ENCODE measurements around the gene GRIK1.

GRIK1 gene

DNA sequence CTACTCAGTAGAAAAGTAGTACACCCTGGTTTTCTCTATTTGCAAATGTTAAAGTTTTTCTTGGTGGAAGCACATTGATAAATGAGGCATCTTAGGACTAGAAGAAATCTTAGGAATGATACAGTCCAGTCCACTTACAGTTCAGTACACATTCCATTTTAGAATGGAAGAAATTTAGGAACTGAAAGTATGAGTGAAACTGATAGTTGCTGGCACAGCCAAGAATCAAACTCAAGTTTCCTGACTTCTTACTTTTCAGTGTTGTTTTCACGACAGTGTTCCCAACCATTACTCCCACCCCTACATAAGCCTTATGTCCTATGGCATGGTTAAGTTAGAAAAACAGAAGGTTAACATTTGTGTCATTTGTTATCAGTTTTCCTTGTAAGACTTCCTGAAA lies 382.6 kb downstream of the GRIK1 start:
- Histone ChIP-seq H3K27me3 (ENCODE audit: control insufficient read depth in 1 of 2, insufficient read depth in 1 of 2, low read length in 2 of 2) (no peaks in the 10 kb centered on the region), H3K4ac (ENCODE audit: low read depth in 1 of 2, low read length in 2 of 2) (no peak overlapping the region), H3K18ac (ENCODE audit: low read depth in 1 of 2, low read length in 2 of 2) (no peak overlapping the region), H3K36me3 (ENCODE audit: control insufficient read depth in 1 of 2, insufficient read depth in 2 of 2, low read depth in 1 of 2, low read length in 2 of 2) (no peaks in the 10 kb centered on the region), H3K23ac (ENCODE audit: low read length in 2 of 2) (no peak overlapping the region), H2AK5ac (ENCODE audit: low read length, severe bottlenecking) (no peak overlapping the region), H3K4me3 (ENCODE audit: insufficient read depth in 1 of 2, low read depth in 1 of 2, low read length in 2 of 2) (no peak overlapping the region), H3K9ac (ENCODE audit: low read length) (no peak overlapping the region), H2AFZ (ENCODE audit: low read depth, low read length) (no peak overlapping the region), H2BK15ac (ENCODE audit: low read depth, poor library complexity, severe bottlenecking) (no peak overlapping the region), H3K79me1 (replicated peaks; ENCODE audit: low read length, poor library complexity, severe bottlenecking) (no peaks in the 10 kb centered on the region), H3K14ac (ENCODE audit: low read length in 2 of 2) (no peak overlapping the region), H3K27ac (ENCODE audit: low read length, poor library complexity, severe bottlenecking) (no peak overlapping the region), H3K4me2 (ENCODE audit: low read length, poor library complexity, severe bottlenecking) (no peak overlapping the region), H4K8ac (ENCODE audit: low read length) (no peak overlapping the region), H2BK120ac (ENCODE audit: low read depth, low read length) (no peak overlapping the region), H3K4me1 (ENCODE audit: control insufficient read depth, insufficient read depth, low read depth, low read length) (no peaks in the 10 kb centered on the region), H2BK12ac (ENCODE audit: low read length in 2 of 2) (no peak overlapping the region), H2BK5ac (ENCODE audit: low read depth, low read length, poor library complexity, severe bottlenecking) (no peak overlapping the region), H4K91ac (ENCODE audit: low read length) (no peak overlapping the region), H3K9me3 (ENCODE audit: control insufficient read depth, low read length) (no peaks in the 10 kb centered on the region)
- no CpG with 5 or more reads among the region's 1 CpG for WGBS
- DNase-seq, result no peak

DNA sequence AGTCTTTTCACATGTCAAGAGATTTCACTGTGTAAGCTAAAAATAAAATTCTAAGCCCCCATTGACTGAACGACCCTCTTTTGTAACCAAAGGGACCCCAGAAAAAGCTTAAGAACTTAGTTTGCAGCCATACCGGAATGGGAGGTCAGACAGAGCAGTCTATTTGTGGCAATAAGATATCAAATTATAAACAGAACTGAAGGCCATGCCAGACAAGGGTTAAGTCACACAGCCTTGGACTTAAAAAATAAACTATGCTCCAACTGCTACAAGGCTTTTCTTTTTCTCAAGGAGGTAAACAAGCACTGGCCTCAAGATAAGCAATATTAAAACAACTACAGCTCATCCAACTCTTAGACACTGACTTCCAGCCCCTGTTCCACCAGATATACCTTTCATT lies 384.2 kb downstream of the GRIK1 start:
- Histone ChIP-seq H2AK5ac (ENCODE audit: low read length, severe bottlenecking) (no peak overlapping the region), H4K8ac (ENCODE audit: low read length) (no peak overlapping the region), H3K18ac (ENCODE audit: low read depth in 1 of 2, low read length in 2 of 2) (no peak overlapping the region), H2BK120ac (ENCODE audit: low read depth, low read length) (no peak overlapping the region), H3K4me1 (ENCODE audit: control insufficient read depth, insufficient read depth, low read depth, low read length) (no peaks in the 10 kb centered on the region), H3K4me3 (ENCODE audit: insufficient read depth in 1 of 2, low read depth in 1 of 2, low read length in 2 of 2) (no peak overlapping the region), H3K79me1 (replicated peaks; ENCODE audit: low read length, poor library complexity, severe bottlenecking) (no peaks in the 10 kb centered on the region), H4K91ac (ENCODE audit: low read length) (no peak overlapping the region), H3K4ac (ENCODE audit: low read depth in 1 of 2, low read length in 2 of 2) (no peak overlapping the region), H2BK5ac (ENCODE audit: low read depth, low read length, poor library complexity, severe bottlenecking) (no peak overlapping the region), H3K4me2 (ENCODE audit: low read length, poor library complexity, severe bottlenecking) (no peak overlapping the region), H2AFZ (ENCODE audit: low read depth, low read length) (no peak overlapping the region), H3K36me3 (ENCODE audit: control insufficient read depth in 1 of 2, insufficient read depth in 2 of 2, low read depth in 1 of 2, low read length in 2 of 2) (no peaks in the 10 kb centered on the region), H3K9ac (ENCODE audit: low read length) (no peak overlapping the region), H3K27ac (ENCODE audit: low read length, poor library complexity, severe bottlenecking) (no peak overlapping the region), H2BK15ac (ENCODE audit: low read depth, poor library complexity, severe bottlenecking) (no peak overlapping the region), H3K23ac (ENCODE audit: low read length in 2 of 2) (no peak overlapping the region), H3K9me3 (ENCODE audit: control insufficient read depth, low read length) (no peaks in the 10 kb centered on the region), H3K14ac (ENCODE audit: low read length in 2 of 2) (no peak overlapping the region), H2BK12ac (ENCODE audit: low read length in 2 of 2) (no peak overlapping the region), H3K27me3 (ENCODE audit: control insufficient read depth in 1 of 2, insufficient read depth in 1 of 2, low read length in 2 of 2) (no peaks in the 10 kb centered on the region)
- no peak for DNase-seq
- WGBS, result 70% methylated on average over 2 of the region's 2 CpGs

GRCh38 chr21:29550205-29550604 lies 389.6 kb downstream of the GRIK1 start:
- Histone ChIP-seq H3K27me3 (ENCODE audit: control insufficient read depth in 1 of 2, insufficient read depth in 1 of 2, low read length in 2 of 2) (no peaks in the 10 kb centered on the region), H2BK120ac (ENCODE audit: low read depth, low read length) (no peak overlapping the region), H2AK5ac (ENCODE audit: low read length, severe bottlenecking) (no peak overlapping the region), H3K36me3 (ENCODE audit: control insufficient read depth in 1 of 2, insufficient read depth in 2 of 2, low read depth in 1 of 2, low read length in 2 of 2) (no peaks in the 10 kb centered on the region), H4K8ac (ENCODE audit: low read length) (no peak overlapping the region), H3K4me1 (ENCODE audit: control insufficient read depth, insufficient read depth, low read depth, low read length) (no peaks in the 10 kb centered on the region), H3K4me3 (ENCODE audit: insufficient read depth in 1 of 2, low read depth in 1 of 2, low read length in 2 of 2) (no peak overlapping the region), H3K79me1 (replicated peaks; ENCODE audit: low read length, poor library complexity, severe bottlenecking) (no peaks in the 10 kb centered on the region), H2BK5ac (ENCODE audit: low read depth, low read length, poor library complexity, severe bottlenecking) (no peak overlapping the region), H3K18ac (ENCODE audit: low read depth in 1 of 2, low read length in 2 of 2) (no peak overlapping the region), H2BK15ac (ENCODE audit: low read depth, poor library complexity, severe bottlenecking) (no peak overlapping the region), H4K91ac (ENCODE audit: low read length) (no peak overlapping the region), H3K9ac (ENCODE audit: low read length) (no peak overlapping the region), H2AFZ (ENCODE audit: low read depth, low read length) (no peak overlapping the region), H3K23ac (ENCODE audit: low read length in 2 of 2) (no peak overlapping the region), H3K27ac (ENCODE audit: low read length, poor library complexity, severe bottlenecking) (no peak overlapping the region), H3K4me2 (ENCODE audit: low read length, poor library complexity, severe bottlenecking) (no peak overlapping the region), H3K9me3 (ENCODE audit: control insufficient read depth, low read length) (no peaks in the 10 kb centered on the region), H3K4ac (ENCODE audit: low read depth in 1 of 2, low read length in 2 of 2) (no peak overlapping the region), H2BK12ac (ENCODE audit: low read length in 2 of 2) (no peak overlapping the region), H3K14ac (ENCODE audit: low read length in 2 of 2) (no peak overlapping the region)
- WGBS, result 95% methylated on average over 2 of the region's 2 CpGs
- DNase-seq, result no peak

- Histone ChIP-seq H3K4me3 (ENCODE audit: insufficient read depth in 1 of 2, low read depth in 1 of 2, low read length in 2 of 2) (no peak overlapping the region), H3K14ac (ENCODE audit: low read length in 2 of 2) (no peak overlapping the region), H4K91ac (ENCODE audit: low read length) (no peak overlapping the region), H3K27ac (ENCODE audit: low read length, poor library complexity, severe bottlenecking) (no peak overlapping the region), H2BK12ac (ENCODE audit: low read length in 2 of 2) (no peak overlapping the region), H3K4me2 (ENCODE audit: low read length, poor library complexity, severe bottlenecking) (no peak overlapping the region), H2BK120ac (ENCODE audit: low read depth, low read length) (no peak overlapping the region), H2BK5ac (ENCODE audit: low read depth, low read length, poor library complexity, severe bottlenecking) (no peak overlapping the region), H2AFZ (ENCODE audit: low read depth, low read length) (no peak overlapping the region), H3K4me1 (ENCODE audit: control insufficient read depth, insufficient read depth, low read depth, low read length) (no peaks in the 10 kb centered on the region), H3K27me3 (ENCODE audit: control insufficient read depth in 1 of 2, insufficient read depth in 1 of 2, low read length in 2 of 2) (no peaks in the 10 kb centered on the region), H3K9me3 (ENCODE audit: control insufficient read depth, low read length) (no peaks in the 10 kb centered on the region), H3K18ac (ENCODE audit: low read depth in 1 of 2, low read length in 2 of 2) (no peak overlapping the region), H3K4ac (ENCODE audit: low read depth in 1 of 2, low read length in 2 of 2) (no peak overlapping the region), H3K9ac (ENCODE audit: low read length) (no peak overlapping the region), H3K36me3 (ENCODE audit: control insufficient read depth in 1 of 2, insufficient read depth in 2 of 2, low read depth in 1 of 2, low read length in 2 of 2) (no peaks in the 10 kb centered on the region), H4K8ac (ENCODE audit: low read length) (no peak overlapping the region), H2BK15ac (ENCODE audit: low read depth, poor library complexity, severe bottlenecking) (no peak overlapping the region), H3K79me1 (replicated peaks; ENCODE audit: low read length, poor library complexity, severe bottlenecking) (no peaks in the 10 kb centered on the region), H3K23ac (ENCODE audit: low read length in 2 of 2) (no peak overlapping the region), H2AK5ac (ENCODE audit: low read length, severe bottlenecking) (no peak overlapping the region)
- WGBS, result 96% methylated on average over 6 of the region's 9 CpGs
- no peak for DNase-seq
Observed at GRCh38 chr21:29549614-29550013, 390.2 kb downstream of the GRIK1 start.

Data from mesenchymal stem cell (in vitro differentiated cells and primary cell).